CD14-positive monocyte (primary cell): ENCODE results near the gene ZFHX3. TPM values are rescaled to one million over a fixed set of nuclear protein-coding genes. Genes with fewer than 3 reads are reported as not detected.
A peak's percentile ranks its signal among the peaks of the same experiment; 100 is the strongest.

Source experiments
- DNase-seq, 3 donors: peaks; one replicate each; pipeline ENCODE4 v3.0.0-alpha.2; 2011 to 2022
- H2AFZ ChIP-seq: 2 replicates; pipeline ENCODE4 v1.6.0; 2012; ENCODE audit warnings: mild to moderate bottlenecking, low read depth, low read length, inconsistent platforms; ENCODE audit not compliant: insufficient read depth, poor library complexity, severe bottlenecking
- H3K27ac ChIP-seq, 2 donors: 1 replicate in 1 of 2; 2 replicates in 1 of 2; pipeline ENCODE4 v1.5.1; 2012 to 2013; ENCODE audit warnings: low read length in 2 of 2, control low read depth in 1 of 2, inconsistent platforms in 1 of 2, low read depth in 1 of 2, mild to moderate bottlenecking in 1 of 2
- H3K27me3 ChIP-seq, 2 donors: one replicate each; pipeline versions ENCODE4 v1.6.0 to v1.6.1; 2011 to 2013; ENCODE audit warnings: low read length in 2 of 2; ENCODE audit not compliant: control insufficient read depth in 2 of 2, insufficient read depth in 2 of 2
- H3K36me3 ChIP-seq, 2 donors: replicated peaks in 1 of 2; 1 replicate in 1 of 2; 2 replicates in 1 of 2; pipeline versions ENCODE4 v1.5.1 to v1.6.1; 2012 to 2013; ENCODE audit warnings: low read length in 2 of 2, control low read depth in 1 of 2, inconsistent platforms in 1 of 2, mild to moderate bottlenecking in 1 of 2; ENCODE audit not compliant: insufficient read depth in 2 of 2, control insufficient read depth in 1 of 2
- H3K4me1 ChIP-seq, 2 donors: 1 replicate in 1 of 2; 2 replicates in 1 of 2; pipeline versions ENCODE4 v1.5.1 to v1.6.1; 2012 to 2013; ENCODE audit warnings: low read length in 2 of 2, control low read depth in 1 of 2, inconsistent platforms in 1 of 2, mild to moderate bottlenecking in 1 of 2, moderate library complexity in 1 of 2; ENCODE audit not compliant: insufficient read depth in 2 of 2, control insufficient read depth in 1 of 2
- H3K4me2 ChIP-seq: replicated peaks from 2 replicates; pipeline ENCODE3; 2012; ENCODE audit warnings: low read length, moderate library complexity, mild to moderate bottlenecking; ENCODE audit not compliant: poor library complexity, severe bottlenecking; ENCODE audit errors: extremely low read depth
- H3K4me3 ChIP-seq, 3 experiments: fragments of 200-600 bp in 1 of 3; sonication (generic) in 1 of 3; replicated peaks in 1 of 3; 1 replicate in 2 of 3; 2 replicates in 1 of 3; pipeline ENCODE4 v1.5.1; 2011 to 2013; ENCODE audit warnings: low read length in 3 of 3, mild to moderate bottlenecking in 3 of 3, control low read depth in 2 of 3, low read depth in 2 of 3, inconsistent platforms in 1 of 3, moderate library complexity in 1 of 3
- H3K79me2 ChIP-seq: 2 replicates; pipeline ENCODE4 v1.6.0; 2012; ENCODE audit warnings: mild to moderate bottlenecking, control low read depth, inconsistent platforms, low read length, moderate library complexity; ENCODE audit not compliant: insufficient read depth
- H3K9ac ChIP-seq: 2 replicates; pipeline ENCODE4 v1.6.0; 2017; ENCODE audit warnings: low read length, mild to moderate bottlenecking; ENCODE audit not compliant: insufficient read depth, poor library complexity, severe bottlenecking
- H3K9me3 ChIP-seq, 2 donors: replicated peaks in 1 of 2; 1 replicate in 1 of 2; 2 replicates in 1 of 2; pipeline versions ENCODE4 v1.5.1 to v1.6.1; 2012 to 2013; ENCODE audit warnings: low read length in 2 of 2, control low read depth in 1 of 2; ENCODE audit not compliant: control insufficient read depth in 1 of 2, insufficient read depth in 1 of 2
- H4K20me1 ChIP-seq: 2 replicates; pipeline ENCODE4 v1.6.0; 2012; ENCODE audit warnings: mild to moderate bottlenecking, low read length, control low read depth, moderate library complexity; ENCODE audit not compliant: insufficient read depth
- H3K27ac Mint-ChIP-seq, 7 donors: one replicate each; pipeline ENCODE4 v1.8.0; 2020; ENCODE audit warnings: mild to moderate bottlenecking in 7 of 7, mixed read lengths in 7 of 7, moderate library complexity in 6 of 7, inconsistent platforms in 2 of 7
- H3K27me3 Mint-ChIP-seq, 3 donors: one replicate each; pipeline ENCODE4 v1.8.0; 2021 to 2022; ENCODE audit warnings: low read depth in 3 of 3, mild to moderate bottlenecking in 3 of 3, mixed read lengths in 3 of 3, moderate library complexity in 3 of 3, inconsistent platforms in 1 of 3
- H3K36me3 Mint-ChIP-seq, 2 donors: one replicate each; pipeline ENCODE4 v1.8.0; 2020; ENCODE audit warnings: mixed read lengths in 2 of 2, inconsistent platforms in 1 of 2, mild to moderate bottlenecking in 1 of 2
- H3K4me1 Mint-ChIP-seq: one replicate; pipeline ENCODE4 v1.8.0; 2020; ENCODE audit warnings: mild to moderate bottlenecking, mixed read lengths
- H3K4me3 Mint-ChIP-seq, 2 donors: one replicate each; pipeline ENCODE4 v1.8.0; 2020; ENCODE audit warnings: mild to moderate bottlenecking in 2 of 2, mixed read lengths in 2 of 2, moderate library complexity in 1 of 2
- H3K9me3 Mint-ChIP-seq, 7 donors: one replicate each; pipeline ENCODE4 v1.8.0; 2020 to 2022; ENCODE audit warnings: mixed read lengths in 7 of 7, mild to moderate bottlenecking in 6 of 7, moderate library complexity in 6 of 7, inconsistent platforms in 2 of 7
- CTCF ChIP-seq: fragments of 200-600 bp; IDR thresholded peaks from one replicate; pipeline ENCODE4 v1.8.0; 2022; ENCODE audit warnings: antibody characterized with exemption, mild to moderate bottlenecking
- WGBS: methylation state at CpG from one replicate; pipeline ENCODE4 v1.1.5; 2013; ENCODE audit warnings: missing lambda C conversion rate; ENCODE audit not compliant: insufficient coverage; 5-methylcytosine and 5-hydroxymethylcytosine counted together
- intact Hi-C, 2 donors: fragments of 100-400 bp; cut with micrococcal nuclease; formaldehyde crosslinking; loops; one replicate each; pipeline versions ENCODE4 v1.15.0 to v1.15.1; 2023
- polyA plus RNA-seq, 3 donors: library from polyadenylated mRNA; depleted of rRNA in 1 of 3; unstranded in 2 of 3; stranded (reverse) in 1 of 3; fragments of 300-500 nt in 2 of 3; fragments of >200 nt in 1 of 3; fragmentation: Illumina TruSeq in 2 of 3; gene quantifications; 1 replicate in 2 of 3; 2 replicates in 1 of 3; pipeline ENCODE4 v1.2.3, GENCODE V29; 2012 to 2021

ZFHX3 gene
- polyA plus RNA-seq, 3 donors: 0.42 to 4.2 (median 0.43) TPM

DNA sequence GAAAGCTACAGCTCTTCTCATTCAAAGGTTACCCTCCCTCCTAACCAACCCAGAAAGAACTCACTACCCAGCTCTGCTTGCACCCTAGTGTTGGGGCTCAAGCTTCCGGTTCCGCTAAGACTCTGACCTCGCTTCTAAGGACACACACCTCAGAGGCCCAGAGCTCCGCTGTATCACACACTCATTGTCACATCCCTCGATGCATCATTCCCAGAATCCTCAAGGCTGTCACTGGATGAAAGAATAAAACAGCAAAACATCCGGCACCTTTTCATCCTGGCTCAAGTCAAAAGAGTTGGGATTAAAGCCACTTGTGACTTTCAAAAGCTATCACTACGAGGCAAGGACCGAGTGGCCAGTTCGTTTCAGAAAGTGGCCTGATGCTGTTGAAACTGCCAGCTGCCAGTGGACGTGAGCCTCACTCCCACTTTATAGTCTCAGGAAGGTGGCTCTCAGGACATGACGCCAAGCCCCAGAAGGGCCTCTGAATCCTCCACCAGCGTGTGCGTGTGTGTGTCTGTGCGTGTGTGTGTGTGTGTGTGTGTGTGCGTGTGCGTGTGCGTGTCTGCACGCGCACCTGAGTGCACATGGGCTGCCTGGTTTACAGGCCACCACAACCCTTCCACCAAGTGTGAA, 29.0 kb downstream of the ZFHX3 start:
- Mint-ChIP-seq H3K27ac (peak overlapping the region in 1 of 7 donors; percentile 50), H3K4me1 (peaks cover 26% of the 10 kb centered on the region), H3K27me3 (peaks cover 3 to 4% (median 3%) of the 10 kb centered on the region in 3 donors), H3K36me3 (peaks cover 0 to 3% of the 10 kb centered on the region in 2 donors), H3K4me3 (no peak overlapping the region), H3K9me3 (no peaks in the 10 kb centered on the region)
- TF ChIP-seq CTCF: no peak
- DNase-seq: no peak
- H3K4me2 ChIP-seq: no peak overlapping the region
- H3K27ac ChIP-seq: no peak overlapping the region
- H3K79me2 ChIP-seq: peaks cover 18% of the 10 kb centered on the region
- no peaks in the 10 kb centered on the region for H3K36me3 ChIP-seq
- no peak overlapping the region for H2AFZ ChIP-seq
- peaks cover 10 to 17% of the 10 kb centered on the region in 2 donors for H3K4me1 ChIP-seq
- no peaks in the 10 kb centered on the region for H3K9me3 ChIP-seq
- intact Hi-C loops: loop anchor here in 1 of 2 donors (2.0 kb wide), 1 partner anchor 26 kb away; no protein-coding TSS in a partner anchor
- no peak overlapping the region for H3K4me3 ChIP-seq
- no peaks in the 10 kb centered on the region for H3K27me3 ChIP-seq
- peaks cover 94% of the 10 kb centered on the region for H4K20me1 ChIP-seq
- 96% methylated on average over 9 of the region's 19 CpGs for WGBS
- no peak overlapping the region for H3K9ac ChIP-seq

- peaks cover 95% of the 10 kb centered on the region for H4K20me1 ChIP-seq
- no peak overlapping the region for H3K4me3 Mint-ChIP-seq
- H3K4me2 ChIP-seq: no peak overlapping the region
- H3K4me1 ChIP-seq: peaks cover 10 to 17% of the 10 kb centered on the region in 2 donors
- no peak overlapping the region for H3K4me3 ChIP-seq
- H3K27me3 Mint-ChIP-seq: peaks cover 2 to 5% (median 3%) of the 10 kb centered on the region in 3 donors
- no peaks in the 10 kb centered on the region for H3K27me3 ChIP-seq
- intact Hi-C loops: no loop called here
- no peaks in the 10 kb centered on the region for H3K36me3 Mint-ChIP-seq
- no peak overlapping the region for H3K27ac Mint-ChIP-seq
- no peak overlapping the region for H3K27ac ChIP-seq
- H3K9ac ChIP-seq: no peak overlapping the region
- H3K9me3 ChIP-seq: no peaks in the 10 kb centered on the region
- no peak for DNase-seq
- no peaks in the 10 kb centered on the region for H3K9me3 Mint-ChIP-seq
- no peak overlapping the region for H2AFZ ChIP-seq
- H3K36me3 ChIP-seq: no peaks in the 10 kb centered on the region
- 100% methylated on average over 5 of the region's 5 CpGs for WGBS
- H3K4me1 Mint-ChIP-seq: peaks cover 28% of the 10 kb centered on the region
- peaks cover 15% of the 10 kb centered on the region for H3K79me2 ChIP-seq
- no peak for TF ChIP-seq CTCF
Observed at GRCh38 chr16:73017321-73017720, 30.6 kb downstream of the ZFHX3 start.
